NCI-H2227 (cell line): ENCODE measurements around the gene SPAM1.
"Not testable (repeated sequence)": the region's sequence is repeated elsewhere in the genome, so short reads cannot be mapped to it uniquely, and the experiment has no call there.

Experiments
- DNase-seq: peaks from one replicate; lab custom pipeline; 2025; ENCODE audit not compliant: unreplicated experiment; lab: John Stamatoyannopoulos, UW

Gene SPAM1, protein sequence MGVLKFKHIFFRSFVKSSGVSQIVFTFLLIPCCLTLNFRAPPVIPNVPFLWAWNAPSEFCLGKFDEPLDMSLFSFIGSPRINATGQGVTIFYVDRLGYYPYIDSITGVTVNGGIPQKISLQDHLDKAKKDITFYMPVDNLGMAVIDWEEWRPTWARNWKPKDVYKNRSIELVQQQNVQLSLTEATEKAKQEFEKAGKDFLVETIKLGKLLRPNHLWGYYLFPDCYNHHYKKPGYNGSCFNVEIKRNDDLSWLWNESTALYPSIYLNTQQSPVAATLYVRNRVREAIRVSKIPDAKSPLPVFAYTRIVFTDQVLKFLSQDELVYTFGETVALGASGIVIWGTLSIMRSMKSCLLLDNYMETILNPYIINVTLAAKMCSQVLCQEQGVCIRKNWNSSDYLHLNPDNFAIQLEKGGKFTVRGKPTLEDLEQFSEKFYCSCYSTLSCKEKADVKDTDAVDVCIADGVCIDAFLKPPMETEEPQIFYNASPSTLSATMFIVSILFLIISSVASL

DNA sequence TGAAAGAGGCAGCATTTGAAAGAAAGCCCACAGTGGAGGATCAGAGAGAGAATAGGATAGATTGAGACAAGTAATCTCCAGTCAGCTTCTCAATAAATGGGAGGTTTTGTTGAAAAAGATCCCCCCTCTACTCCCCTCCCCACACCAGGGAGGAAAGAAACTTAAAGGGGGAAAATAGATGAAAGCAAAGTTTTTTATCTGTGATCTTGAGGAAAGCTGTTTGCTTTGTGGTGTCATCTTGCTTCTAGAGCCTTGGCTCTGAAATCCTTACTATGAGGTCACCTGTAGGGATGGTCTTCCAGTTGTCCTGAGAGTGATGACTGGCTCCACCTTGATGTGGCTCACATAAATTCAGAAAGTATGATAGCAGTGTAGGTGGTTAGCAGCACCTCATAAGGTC lies at the start of gene SPAM1:
TSS of gene SPAM1 (plus strand) at position 301 of the 400 bp plus-strand sequence. CDS start 28,330 bp downstream, outside the sequence.
- DNase-seq = no peak

DNA sequence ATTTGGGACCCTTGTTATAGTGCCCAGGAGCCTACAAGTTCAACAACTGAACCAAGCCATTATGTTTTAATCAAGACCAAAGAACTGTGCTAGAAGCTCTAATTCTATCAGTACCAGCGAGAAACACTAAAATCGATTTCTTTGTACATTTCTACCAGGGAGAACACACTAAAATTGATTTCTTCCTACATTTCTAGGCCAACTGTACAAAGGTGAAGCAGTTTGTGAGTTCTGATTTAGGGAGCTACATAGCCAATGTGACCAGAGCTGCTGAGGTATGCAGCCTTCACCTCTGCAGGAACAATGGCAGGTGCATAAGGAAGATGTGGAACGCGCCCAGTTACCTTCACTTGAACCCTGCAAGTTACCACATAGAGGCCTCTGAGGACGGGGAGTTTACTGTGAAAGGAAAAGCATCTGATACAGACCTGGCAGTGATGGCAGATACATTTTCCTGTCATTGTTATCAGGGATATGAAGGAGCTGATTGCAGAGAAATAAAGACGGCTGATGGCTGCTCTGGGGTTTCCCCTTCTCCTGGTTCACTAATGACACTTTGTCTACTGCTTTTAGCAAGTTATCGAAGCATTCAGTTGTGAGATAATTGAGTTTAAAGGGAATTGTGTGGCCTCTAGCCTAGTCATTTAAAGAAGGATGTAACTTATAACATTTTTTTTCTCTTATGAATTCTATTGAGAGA lies 48.3 kb upstream of the SPAM1 start:
- no peak for DNase-seq

DNA sequence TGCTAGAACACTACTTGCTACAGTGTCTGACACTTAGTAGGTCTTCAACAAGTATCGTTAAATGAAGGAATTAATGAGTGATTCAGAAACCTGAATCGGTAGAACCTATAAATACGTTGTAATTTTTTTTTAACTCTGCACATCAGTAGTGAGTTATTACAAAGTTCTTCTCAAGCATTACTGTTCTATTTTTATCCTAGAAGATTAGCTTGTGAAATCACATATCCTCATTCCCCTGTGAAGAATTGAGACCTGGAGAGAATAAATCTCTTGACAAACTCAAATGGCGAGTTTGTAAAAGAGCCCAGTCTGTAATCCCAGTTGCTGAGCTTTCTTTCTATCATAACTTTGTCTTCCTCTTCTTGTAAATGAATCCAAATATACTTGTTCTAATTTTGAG lies 45.4 kb upstream of the SPAM1 start:
- no peak for DNase-seq

DNA sequence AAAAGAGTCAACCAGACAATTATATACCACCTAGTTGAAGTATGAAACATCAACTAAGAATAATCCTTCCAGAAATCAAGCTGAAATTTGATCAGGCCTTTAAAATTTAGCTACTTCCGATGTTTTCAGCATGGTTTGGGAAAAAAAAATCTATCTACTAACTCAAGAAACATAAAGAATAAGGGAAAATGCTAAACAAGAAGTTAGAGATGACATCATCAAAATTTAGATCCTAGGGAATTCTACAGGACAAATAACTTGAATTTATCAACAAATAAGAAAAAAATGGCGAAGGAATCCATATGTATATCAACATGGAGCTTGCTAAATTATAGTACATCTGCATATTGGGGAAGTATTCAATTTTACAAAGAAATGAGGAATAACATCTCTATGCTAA lies 43.7 kb upstream of the SPAM1 start:
- no peak for DNase-seq

DNA sequence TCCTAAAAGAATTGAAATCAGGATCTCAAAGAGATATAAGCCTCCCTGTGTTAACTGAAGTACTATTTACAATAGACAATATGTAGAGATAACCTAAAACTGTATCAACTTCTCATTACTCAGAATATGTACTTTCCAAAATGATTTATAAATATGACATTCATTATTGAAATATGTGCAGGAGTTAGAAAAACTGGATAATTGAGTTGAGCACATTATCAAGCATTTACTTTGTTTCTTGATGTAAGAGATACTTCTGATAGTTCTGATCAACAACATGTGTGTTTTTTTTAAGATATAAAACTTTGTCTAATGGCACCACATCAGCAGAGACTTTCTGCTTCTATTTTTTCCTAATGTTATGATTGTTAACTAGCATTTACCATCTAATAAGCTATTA lies 41.9 kb upstream of the SPAM1 start:
- no peak for DNase-seq

DNA sequence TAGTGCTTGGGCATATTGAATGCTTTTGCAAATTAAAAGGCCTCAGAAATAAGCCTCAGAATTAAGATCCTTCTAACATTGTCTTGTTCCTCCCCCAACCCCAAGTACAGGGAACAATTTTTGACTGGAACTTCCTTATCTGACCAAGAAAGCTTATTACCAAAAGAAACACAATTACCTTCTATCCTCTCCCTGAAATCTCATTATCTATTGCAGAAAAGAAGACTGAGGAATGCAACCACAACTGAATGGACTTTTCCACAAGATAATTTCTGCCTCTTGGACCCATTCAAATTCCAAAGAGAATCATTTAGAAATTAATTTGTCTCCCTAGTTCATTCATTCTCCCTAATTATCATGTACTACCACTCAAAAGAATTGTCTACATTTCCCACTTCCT lies 36.8 kb upstream of the SPAM1 start:
- no peak for DNase-seq

DNA sequence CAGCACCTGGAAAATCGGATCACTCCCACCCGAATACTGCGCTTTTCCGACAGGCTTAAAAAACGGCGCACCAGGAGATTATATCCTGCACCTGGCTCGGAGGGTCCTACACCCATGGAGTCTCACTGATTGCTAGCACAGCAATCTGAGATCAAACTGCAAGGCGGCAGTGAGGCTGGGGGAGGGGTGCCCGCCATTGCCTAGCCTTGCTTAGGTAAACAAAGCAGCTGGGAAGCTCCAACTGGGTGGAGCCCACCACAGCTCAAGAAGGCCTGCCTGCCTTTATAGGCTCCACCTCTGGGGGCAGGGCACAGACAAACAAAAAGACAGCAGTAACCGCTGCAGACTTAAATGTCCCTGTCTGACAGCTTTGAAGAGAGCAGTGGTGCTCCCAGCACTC lies 30.3 kb upstream of the SPAM1 start:
- DNase-seq = not testable (repeated sequence)

DNA sequence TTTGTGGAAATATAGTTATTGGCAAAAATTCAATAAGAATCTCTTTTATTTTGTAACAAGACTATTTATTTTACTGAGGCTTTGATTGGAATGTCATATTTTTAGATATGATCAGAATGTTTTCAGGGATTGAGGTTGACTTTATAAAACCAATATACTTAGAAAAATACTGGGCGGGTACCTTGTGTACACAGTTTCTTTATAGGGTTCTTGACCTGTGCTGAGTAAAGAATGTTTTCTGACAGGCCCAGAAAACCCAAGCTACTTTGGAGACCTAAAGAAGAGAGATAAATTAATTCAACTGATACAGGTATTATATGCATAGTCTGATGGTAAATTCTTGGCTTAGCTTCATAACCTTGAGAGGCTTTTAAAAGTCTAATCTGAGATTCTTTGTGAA lies 23.9 kb upstream of the SPAM1 start:
- no peak for DNase-seq

DNA sequence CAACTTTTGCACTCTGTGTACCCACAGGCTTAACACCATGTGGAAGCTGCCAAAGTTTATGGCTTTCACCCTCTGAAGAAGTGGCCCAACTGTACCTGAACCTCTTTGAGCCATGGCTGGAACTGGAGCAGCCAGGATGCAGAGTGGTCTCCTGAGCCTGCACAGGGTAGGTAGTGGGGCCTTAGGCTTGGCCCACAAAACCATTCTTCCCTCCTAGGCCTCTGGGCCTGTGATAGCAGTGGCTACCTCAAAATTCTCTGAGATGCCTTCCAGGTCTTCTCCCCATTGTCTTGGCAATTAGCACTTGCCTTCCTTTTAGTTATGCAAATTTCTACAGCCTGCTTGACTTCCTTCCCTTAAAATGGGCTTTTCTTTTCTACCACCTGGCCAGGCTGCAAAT lies 19.3 kb upstream of the SPAM1 start:
- no peak for DNase-seq

DNA sequence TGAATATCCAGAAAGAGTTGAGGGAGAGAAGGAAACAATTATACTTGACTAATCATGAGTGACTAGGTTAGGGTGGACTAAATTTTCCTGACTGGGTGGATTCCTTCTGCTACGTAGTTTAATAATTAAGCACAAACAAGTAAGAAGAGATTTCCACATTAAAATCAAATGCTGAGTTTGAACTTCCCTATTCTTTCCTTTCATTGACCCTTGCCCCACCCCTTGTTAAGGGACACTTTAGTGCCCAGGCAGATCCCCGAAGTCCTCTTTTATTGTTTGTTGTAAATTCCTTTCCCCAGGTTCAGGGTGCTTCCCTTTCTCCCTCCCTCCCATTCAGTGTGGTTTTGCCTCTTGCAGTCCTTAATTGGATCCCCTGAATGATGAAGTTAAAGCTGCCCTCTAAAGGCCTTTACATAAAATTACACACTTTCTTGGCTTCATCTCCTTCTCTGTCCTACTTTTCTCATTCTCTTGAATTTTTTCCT lies 8.8 kb upstream of the SPAM1 start:
- DNase-seq = no peak

DNA sequence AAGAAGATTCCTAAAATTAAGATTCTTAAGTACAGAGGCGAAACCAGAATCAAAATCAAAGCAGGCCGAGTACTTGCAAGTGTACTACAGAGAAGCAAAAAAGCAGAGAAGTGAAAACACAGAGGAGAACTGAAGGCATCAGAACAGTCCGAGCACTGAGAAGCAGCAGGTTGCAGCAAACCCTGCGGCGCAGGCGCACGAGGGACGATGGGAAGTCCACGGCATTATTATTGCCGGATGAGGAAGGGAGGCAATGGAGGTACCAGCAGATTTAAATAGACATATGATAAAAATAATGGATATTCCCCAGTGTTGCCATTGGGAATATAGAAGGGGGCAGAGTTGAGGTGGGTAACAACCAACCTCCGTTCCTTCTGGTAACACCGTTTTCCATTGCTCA lies 7.2 kb upstream of the SPAM1 start:
- DNase-seq = no peak

DNA sequence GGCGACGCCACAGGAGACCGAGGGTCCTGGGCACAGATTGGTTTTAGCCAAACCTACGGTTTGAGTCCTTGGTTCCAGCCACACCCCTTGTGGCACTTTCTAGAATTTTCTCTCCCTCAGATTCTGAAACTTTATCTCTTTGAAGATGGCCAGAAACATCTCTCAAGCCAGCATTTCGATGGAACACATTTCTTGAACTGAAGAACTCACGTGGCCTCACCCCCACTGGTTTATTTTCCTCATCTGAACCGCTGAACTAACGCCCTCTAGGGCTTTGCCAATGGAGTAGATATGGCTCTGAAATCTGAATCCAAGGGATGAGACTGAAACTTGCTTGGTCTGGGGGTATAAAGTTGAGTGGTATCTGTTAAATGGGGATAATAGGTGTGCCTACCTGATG lies 6.7 kb upstream of the SPAM1 start:
- DNase-seq = no peak

DNA sequence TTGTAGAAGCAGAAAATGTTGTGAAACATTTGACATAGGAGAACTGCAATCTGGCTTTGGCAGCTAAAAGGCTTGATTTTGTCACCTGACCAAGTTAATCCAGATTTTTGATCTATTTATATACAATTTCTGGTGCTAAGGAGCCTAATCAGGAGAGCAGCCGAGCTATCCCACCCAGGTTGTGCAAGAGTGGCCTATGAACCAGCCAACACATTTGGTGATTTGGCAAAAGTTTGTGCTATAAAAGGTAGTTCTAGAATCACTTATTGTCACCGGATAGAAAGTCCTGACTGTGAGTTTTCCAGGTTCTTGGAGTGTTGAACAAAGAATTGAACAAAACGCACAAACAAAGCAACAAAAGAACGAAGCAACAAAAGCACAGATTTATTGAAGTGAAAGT lies 1.4 kb upstream of the SPAM1 start:
- no peak for DNase-seq

DNA sequence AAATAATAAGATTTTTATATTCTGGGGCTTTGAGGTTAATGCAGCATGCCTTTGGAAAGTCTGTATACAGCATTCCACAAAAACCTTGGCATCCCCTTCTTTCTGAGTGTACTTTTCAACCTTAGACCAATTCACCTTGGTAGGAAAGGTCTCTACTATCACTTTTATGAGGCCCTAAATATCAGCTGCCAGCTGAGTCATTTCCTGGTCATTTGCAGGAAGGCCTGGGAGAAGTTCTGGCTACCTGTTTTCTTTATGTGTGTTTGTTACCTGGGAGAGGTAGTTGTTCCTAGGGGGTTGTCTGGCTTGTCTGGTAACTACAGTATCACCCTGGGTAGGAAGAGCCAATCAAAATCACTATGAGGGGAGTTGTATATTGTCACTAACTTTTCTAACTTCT lies 4.1 kb downstream of the SPAM1 start:
- no peak for DNase-seq

DNA sequence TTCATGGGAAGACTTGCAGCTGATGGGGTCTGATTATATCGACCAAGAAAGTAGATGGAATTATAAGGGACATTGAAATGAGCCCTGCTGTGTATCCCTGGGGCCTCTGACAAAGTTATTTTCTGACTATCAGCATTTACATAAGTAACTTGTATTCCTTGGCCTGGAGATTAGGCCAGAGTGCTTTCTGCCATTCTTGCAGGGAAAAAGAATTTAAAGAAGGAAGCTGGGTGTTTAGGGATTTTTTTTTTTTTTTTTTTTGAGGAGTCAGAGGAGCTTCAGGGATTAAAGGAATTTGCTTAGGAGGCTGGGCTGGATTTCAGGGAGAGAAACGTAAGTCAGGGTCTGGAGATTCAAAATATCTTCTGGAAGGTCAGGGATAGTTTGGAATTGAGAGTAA lies 4.6 kb downstream of the SPAM1 start:
- no peak for DNase-seq

DNA sequence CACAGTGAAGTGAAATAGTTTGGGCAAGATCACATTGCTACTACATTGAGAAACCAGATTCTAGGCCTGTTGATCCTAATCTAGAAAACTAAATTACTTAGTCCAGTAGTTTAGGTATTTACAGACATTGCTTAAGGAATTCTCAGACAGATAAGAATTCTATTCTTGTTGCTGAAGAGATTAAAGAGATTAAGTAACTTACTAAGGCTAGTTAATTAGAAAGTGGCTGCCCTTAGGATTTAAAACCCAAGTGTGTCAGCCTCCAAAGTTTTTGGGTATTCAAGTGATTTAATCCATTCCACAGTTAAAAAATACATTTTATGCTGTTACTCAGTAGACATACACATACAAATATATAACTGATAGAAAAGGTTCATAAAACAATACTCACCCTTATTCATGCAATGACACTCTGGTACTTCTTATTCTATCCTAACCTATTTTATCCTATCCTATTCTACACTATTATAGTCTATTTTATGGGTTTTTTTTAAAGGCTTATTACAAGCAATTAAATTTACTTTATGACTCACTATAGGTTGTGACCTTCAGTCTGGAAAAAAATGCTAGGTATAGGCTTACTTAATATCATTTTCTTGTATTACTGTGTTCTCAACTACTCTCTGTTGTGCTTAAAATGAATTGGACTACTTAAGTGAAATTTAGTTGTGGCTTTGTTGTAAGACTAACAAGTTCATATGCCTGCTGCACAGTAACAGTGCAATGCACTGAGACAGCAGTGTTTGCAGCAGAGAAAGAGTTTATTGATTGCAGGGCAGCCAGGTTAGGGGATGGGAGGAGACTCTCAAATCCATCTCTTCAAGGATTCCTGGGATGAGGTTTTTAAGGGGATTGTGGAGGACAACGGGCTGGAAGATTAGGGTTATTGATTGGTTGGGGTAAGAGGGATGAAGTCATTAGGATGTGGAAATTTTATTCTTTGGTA lies 10.7 kb downstream of the SPAM1 start:
- no peak for DNase-seq

DNA sequence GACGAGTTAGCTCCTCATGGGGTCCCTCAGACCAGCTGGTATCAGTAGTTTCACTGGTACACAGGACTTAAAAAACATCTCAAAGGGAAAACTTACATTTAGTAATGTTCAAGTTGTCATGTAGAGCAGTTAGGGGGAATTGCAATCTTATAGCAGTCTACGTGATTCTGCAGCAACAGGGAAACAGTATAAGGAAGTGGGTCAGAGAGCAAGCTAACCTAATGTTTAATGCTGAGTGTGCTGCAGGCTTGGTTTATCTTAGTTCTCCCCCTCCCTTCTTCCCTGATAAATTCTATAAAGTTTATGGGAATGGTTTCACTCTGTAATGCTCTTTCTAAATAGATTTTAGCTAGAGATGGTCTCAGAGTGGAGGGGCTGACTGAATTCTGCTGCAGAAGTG lies 11.3 kb downstream of the SPAM1 start:
- DNase-seq = no peak

DNA sequence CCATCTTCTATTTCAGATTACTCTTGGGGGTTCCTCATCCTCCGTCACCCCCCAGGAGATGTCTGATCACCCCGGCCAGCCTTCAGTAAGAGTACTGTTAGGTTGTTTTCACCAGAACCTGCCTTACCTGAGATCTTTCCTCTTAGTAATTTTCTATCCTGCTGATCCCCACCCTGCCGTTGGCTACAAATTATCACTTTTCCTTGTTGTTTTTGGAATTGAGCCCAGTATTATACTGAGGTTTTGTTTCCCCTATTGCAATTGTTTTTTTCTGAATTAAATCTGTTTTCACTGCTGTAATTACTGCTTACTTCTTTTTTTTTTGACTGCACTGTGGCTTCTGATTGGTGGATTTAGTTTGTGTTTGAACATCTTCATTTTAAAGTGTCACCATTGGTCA lies 14.7 kb downstream of the SPAM1 start:
- no peak for DNase-seq

DNA sequence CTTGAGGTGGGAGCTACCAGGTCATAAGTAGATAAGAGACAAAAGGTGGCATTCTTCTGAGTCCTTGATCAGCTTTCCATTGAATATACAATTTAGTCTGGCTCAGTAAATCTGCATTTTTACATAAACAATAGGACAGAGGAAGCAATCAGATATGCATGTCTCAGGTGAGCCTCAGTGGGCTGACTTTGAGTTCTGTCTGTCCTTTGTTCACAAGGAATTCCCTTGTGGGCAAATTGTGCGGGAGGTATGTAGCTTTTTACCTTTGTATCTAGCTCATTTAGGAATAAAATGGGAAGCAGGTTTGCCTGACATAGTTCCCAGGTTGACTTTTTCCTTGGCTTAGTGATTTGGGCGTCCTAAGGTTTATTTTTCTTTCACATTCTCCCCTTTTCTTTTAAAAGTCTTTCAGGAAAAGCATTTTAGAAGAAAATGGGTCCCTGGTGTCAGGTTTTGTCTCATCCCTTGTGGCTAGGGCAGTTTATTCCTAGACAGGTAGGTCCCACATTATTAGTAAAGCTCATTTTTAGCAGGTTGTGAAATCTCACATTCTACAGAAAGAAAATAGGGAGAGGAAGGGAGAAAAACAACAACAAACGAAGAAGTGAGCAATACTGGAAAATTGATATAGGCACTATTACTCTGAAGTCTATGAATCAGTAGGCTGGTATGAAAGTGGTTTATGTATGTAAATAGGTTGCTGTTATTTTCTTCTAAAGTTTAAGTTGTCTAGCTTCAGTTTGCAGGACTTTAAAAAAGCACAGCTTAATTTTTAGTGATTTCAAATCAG lies 16.5 kb downstream of the SPAM1 start:
- no peak for DNase-seq

DNA sequence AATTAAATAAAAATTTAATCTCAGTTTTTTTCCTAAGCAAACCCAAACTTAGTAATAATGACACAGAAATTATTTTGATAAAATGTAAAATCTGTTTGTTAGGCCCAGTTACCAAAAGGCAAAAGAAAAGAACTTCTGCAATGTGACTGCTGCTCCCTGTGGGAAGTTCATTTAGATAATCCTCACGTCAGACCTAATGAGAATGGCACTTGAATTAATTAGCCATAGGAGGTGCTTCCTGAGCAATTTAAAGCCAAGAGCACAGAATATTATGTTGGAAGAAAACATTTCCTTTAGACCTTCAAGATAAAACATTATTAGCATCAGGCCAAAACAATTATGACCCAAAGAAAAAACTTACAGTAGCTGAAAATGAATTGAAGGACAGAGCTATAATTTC lies 19.4 kb downstream of the SPAM1 start:
- no peak for DNase-seq
